Measurements from ENCODE around the gene HCRTR1.

Gene HCRTR1

GRCh38 chr1:31600641-31601040 is 16.8 kb upstream of the HCRTR1 start:
- no peak for DNase-seq

GRCh38 chr1:31602081-31602480 is 15.4 kb upstream of the HCRTR1 start:
- no peak for DNase-seq

- no peak for DNase-seq
Measured at GRCh38 chr1:31605908-31606427, 11.5 kb upstream of the HCRTR1 start.

GRCh38 chr1:31607360-31607759 is 10.1 kb upstream of the HCRTR1 start:
- DNase-seq = no peak

GRCh38 chr1:31609514-31610118 is 7.9 kb upstream of the HCRTR1 start:
- DNase-seq = no peak

- no peak for DNase-seq
Measured at GRCh38 chr1:31614414-31615005, 3.0 kb upstream of the HCRTR1 start.

GRCh38 chr1:31615414-31615813 is 2.1 kb upstream of the HCRTR1 start:
- DNase-seq = no peak

- DNase-seq = no peak
Measured at GRCh38 chr1:31615939-31616338, 1.6 kb upstream of the HCRTR1 start.

GRCh38 chr1:31617916-31618746 is 642 bp downstream of the HCRTR1 start:
- DNase-seq = no peak

- no peak for DNase-seq
Measured at GRCh38 chr1:31618916-31619846, 1.7 kb downstream of the HCRTR1 start.

GRCh38 chr1:31620631-31621497 is 3.4 kb downstream of the HCRTR1 start:
- DNase-seq = no peak

- no peak for DNase-seq
Measured at GRCh38 chr1:31621498-31621820, 4.0 kb downstream of the HCRTR1 start.

- DNase-seq = no peak
Measured at GRCh38 chr1:31621847-31622730, 4.6 kb downstream of the HCRTR1 start.

- no peak for DNase-seq
Measured at GRCh38 chr1:31623365-31623764, 5.9 kb downstream of the HCRTR1 start.

- no peak for DNase-seq
Measured at GRCh38 chr1:31624309-31624708, 6.8 kb downstream of the HCRTR1 start.

GRCh38 chr1:31624731-31625514 is 7.4 kb downstream of the HCRTR1 start:
- DNase-seq = no peak

GRCh38 chr1:31625561-31626222 is 8.2 kb downstream of the HCRTR1 start:
- DNase-seq = no peak

GRCh38 chr1:31626223-31627207 is 9.0 kb downstream of the HCRTR1 start:
- DNase-seq = no peak

Measured in NCI-H2029 (cell line).